Thyroid gland (tissue), 4 donors: Measurements from ENCODE around the gene DEFB128. TPM values are rescaled to one million over a fixed set of nuclear protein-coding genes. Genes with fewer than 3 reads are reported as not detected.
A peak's percentile ranks its signal among the peaks of the same experiment; 100 is the strongest.
"Not testable (repeated sequence)": the region's sequence is repeated elsewhere in the genome, so short reads cannot be mapped to it uniquely, and the experiment has no call there.

ENCODE experiments used
- DNase-seq, 2 donors: peaks; one replicate each; pipeline ENCODE4 v3.0.0-alpha.2; 2019
- H3K27ac ChIP-seq, 3 donors: fragments of 200-600 bp; sonication (generic); 1 replicate in 2 of 3; 2 replicates in 1 of 3; pipeline ENCODE4 v1.5.1; 2016 to 2019; ENCODE audit warnings: mild to moderate bottlenecking in 1 of 3, moderate library complexity in 1 of 3
- H3K27me3 ChIP-seq: fragments of 200-600 bp; sonication (generic); one replicate; pipeline ENCODE4 v1.5.1; 2019
- H3K36me3 ChIP-seq, 2 donors: fragments of 200-600 bp; sonication (generic); one replicate each; pipeline ENCODE4 v1.5.1; 2016 to 2019
- H3K4me1 ChIP-seq, 2 donors: fragments of 200-600 bp; sonication (generic); one replicate each; pipeline ENCODE4 v1.5.1; 2017 to 2019
- H3K4me3 ChIP-seq, 3 donors: fragments of 200-600 bp; sonication (generic); replicated peaks in 1 of 3; 1 replicate in 2 of 3; 2 replicates in 1 of 3; pipeline ENCODE4 v1.5.1; 2016; ENCODE audit warnings: mild to moderate bottlenecking in 1 of 3
- H3K9me3 ChIP-seq: fragments of 200-600 bp; sonication (generic); one replicate; pipeline ENCODE4 v1.5.1; 2017
- POLR2A ChIP-seq, 2 donors: fragments of 450-650 bp; IDR thresholded peaks; one replicate each; pipeline ENCODE4 v1.6.1; 2017; ENCODE audit warnings: antibody characterized with exemption in 2 of 2, mild to moderate bottlenecking in 2 of 2, moderate library complexity in 1 of 2
- WGBS, 2 donors: methylation state at CpG; one replicate each; pipeline ENCODE4 v1.1.5; 2017; 5-methylcytosine and 5-hydroxymethylcytosine counted together
- intact Hi-C: fragments of 100-400 bp; cut with DNase I; formaldehyde crosslinking; loops from one replicate; pipeline ENCODE4 v1.15.1; 2023
- total RNA-seq, 4 donors: library from RNA; depleted of rRNA; stranded (reverse); fragments of >200 nt; gene quantifications; one replicate each; pipeline ENCODE4 v1.2.3, GENCODE V29; 2016
- TF ChIP-seq, protein P1 (sequence below), 6 experiments: fragments of 200-600 bp in 3 of 6; fragments of 450-650 bp in 3 of 6; sonication (generic) in 3 of 6; IDR thresholded peaks; one replicate each; pipeline ENCODE4 v1.5.1; 2016 to 2019; ENCODE audit warnings: antibody characterized with exemption in 6 of 6, mild to moderate bottlenecking in 2 of 6, inconsistent platforms in 1 of 6, moderate library complexity in 1 of 6

Gene DEFB128
- total RNA-seq, 4 donors from 2014 or later, result not detected

DNA sequence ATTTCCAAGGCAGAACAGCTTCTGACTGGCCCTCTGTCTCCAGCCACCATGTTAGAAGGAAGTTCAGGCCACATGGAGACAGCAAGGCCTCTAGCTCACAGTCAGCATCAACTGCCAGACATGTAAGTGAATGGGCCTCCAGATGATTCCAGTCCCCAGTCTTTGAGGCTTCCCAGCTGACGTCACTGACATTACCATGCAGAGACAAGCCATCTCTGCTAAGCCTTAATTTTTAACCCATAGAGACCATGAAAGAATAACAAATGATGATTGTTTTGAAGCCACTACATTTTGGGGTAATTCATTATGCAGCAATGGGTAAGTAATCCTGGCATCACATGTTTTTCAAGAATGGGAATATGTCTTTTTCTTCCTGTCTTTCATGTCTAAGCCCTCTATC, 26.3 kb upstream of the DEFB128 start:
- no peaks in the 10 kb centered on the region for H3K27me3 ChIP-seq
- H3K4me1 ChIP-seq, result no peaks in the 10 kb centered on the region
- DNase-seq, result no peak
- intact Hi-C loops, result no loop called here
- H3K27ac ChIP-seq, result no peak overlapping the region
- 65 to 83% methylated on average over 1 of the region's 1 CpG for WGBS, 2 donors
- no peak overlapping the region for H3K4me3 ChIP-seq
- no peaks in the 10 kb centered on the region for H3K9me3 ChIP-seq
- no peak for TF ChIP-seq POLR2A (IDR thresholded peaks at IDR 0.05)
- TF ChIP-seq, protein P1, sequence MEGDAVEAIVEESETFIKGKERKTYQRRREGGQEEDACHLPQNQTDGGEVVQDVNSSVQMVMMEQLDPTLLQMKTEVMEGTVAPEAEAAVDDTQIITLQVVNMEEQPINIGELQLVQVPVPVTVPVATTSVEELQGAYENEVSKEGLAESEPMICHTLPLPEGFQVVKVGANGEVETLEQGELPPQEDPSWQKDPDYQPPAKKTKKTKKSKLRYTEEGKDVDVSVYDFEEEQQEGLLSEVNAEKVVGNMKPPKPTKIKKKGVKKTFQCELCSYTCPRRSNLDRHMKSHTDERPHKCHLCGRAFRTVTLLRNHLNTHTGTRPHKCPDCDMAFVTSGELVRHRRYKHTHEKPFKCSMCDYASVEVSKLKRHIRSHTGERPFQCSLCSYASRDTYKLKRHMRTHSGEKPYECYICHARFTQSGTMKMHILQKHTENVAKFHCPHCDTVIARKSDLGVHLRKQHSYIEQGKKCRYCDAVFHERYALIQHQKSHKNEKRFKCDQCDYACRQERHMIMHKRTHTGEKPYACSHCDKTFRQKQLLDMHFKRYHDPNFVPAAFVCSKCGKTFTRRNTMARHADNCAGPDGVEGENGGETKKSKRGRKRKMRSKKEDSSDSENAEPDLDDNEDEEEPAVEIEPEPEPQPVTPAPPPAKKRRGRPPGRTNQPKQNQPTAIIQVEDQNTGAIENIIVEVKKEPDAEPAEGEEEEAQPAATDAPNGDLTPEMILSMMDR (IDR thresholded peaks at IDR 0.05), result no peak
- H3K36me3 ChIP-seq, result no peaks in the 10 kb centered on the region

DNA sequence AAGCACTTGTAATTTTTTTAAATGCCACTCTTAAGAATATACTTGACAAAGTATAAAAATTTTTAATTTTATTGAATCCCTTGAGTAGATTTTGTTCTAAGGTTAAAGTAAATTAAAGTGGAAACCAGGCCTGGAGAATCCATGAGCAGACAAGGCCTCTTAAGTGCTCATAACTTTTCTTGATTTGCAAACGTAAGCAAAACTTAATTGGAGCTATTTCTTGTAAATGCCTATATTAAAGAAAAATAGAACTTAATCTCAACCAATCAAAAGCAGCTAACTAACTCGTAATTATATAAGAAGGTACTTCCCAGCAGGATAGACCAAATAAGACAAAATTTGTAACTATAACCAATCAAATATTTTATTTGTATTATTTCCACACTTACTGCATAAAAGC, 24.9 kb upstream of the DEFB128 start:
- H3K4me3 ChIP-seq, result no peak overlapping the region
- H3K27me3 ChIP-seq, result no peaks in the 10 kb centered on the region
- H3K9me3 ChIP-seq, result no peaks in the 10 kb centered on the region
- DNase-seq, result no peak
- H3K4me1 ChIP-seq, result no peaks in the 10 kb centered on the region
- H3K27ac ChIP-seq, result no peak overlapping the region
- 73 to 77% methylated on average over 2 of the region's 2 CpGs for WGBS, 2 donors
- TF ChIP-seq POLR2A (IDR thresholded peaks at IDR 0.05), result no peak
- TF ChIP-seq, protein P1 (IDR thresholded peaks at IDR 0.05), result no peak
- no peaks in the 10 kb centered on the region for H3K36me3 ChIP-seq
- intact Hi-C loops, result no loop called here

GRCh38 chr20:210809-211502, 21.4 kb upstream of the DEFB128 start:
- peak; percentile 42 to 53 for DNase-seq
- no peaks in the 10 kb centered on the region for H3K4me1 ChIP-seq
- no peaks in the 10 kb centered on the region for H3K36me3 ChIP-seq
- TF ChIP-seq POLR2A (IDR thresholded peaks at IDR 0.05), result no peak
- TF ChIP-seq, protein P1 (IDR thresholded peaks at IDR 0.05), result no peak
- no peaks in the 10 kb centered on the region for H3K9me3 ChIP-seq
- intact Hi-C loops, result no loop called here
- H3K27ac ChIP-seq, result no peak overlapping the region
- 32 to 38% methylated on average over 7 of the region's 7 CpGs for WGBS, 2 donors
- H3K4me3 ChIP-seq, result no peak overlapping the region
- no peaks in the 10 kb centered on the region for H3K27me3 ChIP-seq

- Histone ChIP-seq H3K27ac (no peak overlapping the region), H3K4me3 (no peak overlapping the region), H3K9me3 (no peaks in the 10 kb centered on the region), H3K27me3 (no peaks in the 10 kb centered on the region), H3K36me3 (no peaks in the 10 kb centered on the region), H3K4me1 (no peaks in the 10 kb centered on the region)
- no peak for DNase-seq
- TF ChIP-seq, protein P1 (IDR thresholded peaks at IDR 0.05), result peak in 3 of 6 experiments; percentile 30 to 53 (median 46)
- no peak for TF ChIP-seq POLR2A (IDR thresholded peaks at IDR 0.05)
- WGBS, 2 donors, result 41 to 43% methylated on average over 5 of the region's 5 CpGs
- intact Hi-C loops, result no loop called here
These were observed 19.5 kb upstream of the DEFB128 start for GRCh38 chr20:208942-209566.

- H3K4me3 ChIP-seq, DNase-seq, H3K36me3 ChIP-seq, H3K4me1 ChIP-seq, intact Hi-C loops, H3K27me3 ChIP-seq, H3K27ac ChIP-seq, H3K9me3 ChIP-seq: not testable (repeated sequence)
- 73 to 91% methylated on average over 4 of the region's 4 CpGs for WGBS, 2 donors
These were observed 14.1 kb upstream of the DEFB128 start for GRCh38 chr20:203630-204029.
